SKM-1 treated with dmso at 0.1 percent for 144 hours (cell line): Measurements from ENCODE around the gene CTNNA3.

Source experiments
- DNase-seq: peaks from one replicate; lab custom pipeline; 2025; ENCODE audit not compliant: unreplicated experiment; lab: John Stamatoyannopoulos, UW

CTNNA3 gene

GRCh38 chr10:67141300-67141699 lies 554.7 kb downstream of the CTNNA3 start:
- DNase-seq: no peak

DNA sequence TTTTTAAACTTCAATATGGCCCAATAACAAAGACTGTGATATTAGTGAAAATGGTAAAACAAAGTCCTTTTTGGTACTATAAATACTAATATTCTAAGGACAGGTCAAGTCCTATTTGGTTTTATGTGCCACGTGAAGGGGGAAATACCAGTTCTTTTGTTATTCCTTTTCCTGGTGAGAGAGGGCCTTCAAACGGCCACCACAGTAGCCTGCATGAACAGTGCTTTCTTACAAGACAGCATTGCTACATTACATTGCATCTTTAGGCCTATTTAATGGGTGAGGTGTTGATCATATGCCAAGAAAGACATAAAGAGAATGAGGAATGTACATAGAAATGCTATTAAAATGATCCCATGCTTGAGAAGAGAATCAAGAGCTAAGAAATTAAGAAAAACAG lies 555.4 kb downstream of the CTNNA3 start:
- no peak for DNase-seq

DNA sequence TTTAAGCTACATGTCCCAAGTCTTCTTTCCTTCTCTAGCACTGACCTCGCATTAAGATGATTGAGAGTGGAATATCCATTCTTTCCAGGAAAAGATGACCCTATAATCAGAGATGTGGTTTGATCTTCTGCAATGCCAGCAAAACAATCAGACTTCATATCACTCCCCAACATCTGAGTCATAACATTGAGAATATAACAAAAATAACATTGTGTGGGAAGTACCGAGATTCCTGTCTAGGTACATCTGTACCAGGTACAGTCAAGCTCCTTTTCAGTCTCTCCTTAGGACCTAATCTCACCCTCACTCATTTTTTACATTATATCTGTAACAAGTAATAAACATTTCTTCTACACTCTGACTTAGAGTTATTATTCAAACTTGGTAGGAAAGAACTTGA lies 568.6 kb downstream of the CTNNA3 start:
- no peak for DNase-seq

- DNase-seq: no peak
Observed at GRCh38 chr10:67119651-67120050, 576.3 kb downstream of the CTNNA3 start.

DNA sequence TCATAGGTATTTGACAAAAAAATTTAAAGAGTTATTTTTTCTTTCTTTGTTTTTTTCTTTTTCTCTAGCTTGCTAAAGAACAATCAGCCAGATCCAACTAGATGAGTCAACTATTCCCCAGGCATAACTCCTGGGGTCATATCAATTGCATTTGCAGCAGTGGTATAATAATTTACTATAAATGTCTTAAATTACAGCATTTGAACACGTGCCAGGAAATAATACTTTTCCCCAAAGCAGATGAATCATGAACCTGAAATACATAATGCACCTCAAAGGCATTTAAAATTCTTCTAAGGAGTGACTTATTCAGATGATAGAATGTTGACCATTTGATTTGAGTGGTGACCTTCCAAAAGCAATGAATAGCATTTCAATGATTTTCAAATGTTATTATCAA lies 580.0 kb downstream of the CTNNA3 start:
- DNase-seq: no peak

DNA sequence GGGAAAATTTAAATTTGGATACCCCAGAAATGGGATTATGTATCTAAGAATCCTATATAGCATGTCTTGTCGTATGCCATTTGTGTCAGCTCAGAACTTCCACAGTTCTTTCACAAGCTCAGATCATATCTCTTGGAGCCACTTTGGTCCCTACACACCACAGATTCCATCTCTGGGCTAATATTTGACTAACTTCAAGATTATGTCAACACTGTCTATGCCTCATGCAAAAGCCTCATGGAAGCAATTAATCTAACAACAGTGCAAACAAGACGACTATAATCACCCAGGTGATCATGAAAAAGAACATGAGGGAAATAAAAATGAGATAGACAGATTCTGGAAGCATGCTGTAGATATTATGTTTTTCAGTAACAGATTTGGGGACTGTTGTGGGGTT lies 581.0 kb downstream of the CTNNA3 start:
- DNase-seq: no peak

GRCh38 chr10:67112765-67113164 lies 583.2 kb downstream of the CTNNA3 start:
- DNase-seq: no peak

DNA sequence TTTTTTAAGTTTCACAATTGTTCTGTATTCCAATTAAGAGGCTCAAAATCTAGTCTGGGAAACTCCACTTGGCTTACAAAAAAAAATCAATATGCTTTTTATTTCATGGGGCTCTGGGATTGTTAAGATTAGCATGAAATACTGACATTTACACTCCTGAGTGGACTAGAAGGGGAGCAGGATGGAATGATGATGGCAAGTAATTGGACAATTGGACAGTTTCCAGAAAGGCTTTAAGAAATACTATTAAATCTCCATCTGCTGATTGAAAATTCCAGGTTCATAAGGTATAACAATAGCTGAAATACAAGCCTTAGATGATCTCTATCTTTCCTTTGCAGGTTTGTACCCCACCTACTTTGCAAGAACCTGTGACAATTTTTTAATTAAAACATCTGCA lies 585.7 kb downstream of the CTNNA3 start:
- DNase-seq: no peak

GRCh38 chr10:67107670-67108069 lies 588.3 kb downstream of the CTNNA3 start:
- no peak for DNase-seq

DNA sequence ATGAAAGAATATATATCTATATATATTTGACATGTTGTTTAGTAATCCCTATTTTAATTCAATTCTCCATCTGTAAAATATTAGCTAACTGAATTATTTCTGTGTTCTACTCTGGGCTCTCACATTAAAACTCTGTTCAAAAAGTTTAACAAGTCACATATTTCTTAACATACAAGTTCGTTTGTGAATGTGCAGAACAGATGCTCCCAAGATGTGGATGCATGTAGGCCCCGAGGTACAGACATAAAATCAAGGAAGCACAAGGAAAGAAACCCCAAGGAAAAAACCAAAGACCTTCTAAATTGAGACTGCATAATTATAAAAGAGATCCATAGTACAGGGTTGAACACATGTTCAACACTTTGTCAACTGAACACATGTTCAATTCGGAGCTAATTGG lies 595.0 kb downstream of the CTNNA3 start:
- no peak for DNase-seq

DNA sequence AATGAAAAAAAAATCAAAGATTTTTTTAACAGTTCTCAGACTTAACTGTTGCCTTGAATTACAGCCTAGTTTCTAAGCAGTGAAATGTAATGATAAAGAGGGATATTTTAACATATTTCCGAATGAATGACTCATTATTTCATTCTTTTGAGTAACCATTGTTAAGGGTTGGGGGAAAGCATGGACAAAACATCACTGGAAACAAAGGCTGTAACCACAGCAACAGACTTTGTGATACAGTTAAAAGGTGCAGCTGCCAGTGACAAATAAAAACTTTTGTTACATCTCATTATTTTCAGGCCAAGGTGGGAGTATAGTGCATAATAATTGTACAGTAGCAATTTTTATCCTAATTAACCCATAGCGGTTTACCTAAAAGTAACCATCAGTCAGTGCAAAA lies 597.5 kb downstream of the CTNNA3 start:
- no peak for DNase-seq

DNA sequence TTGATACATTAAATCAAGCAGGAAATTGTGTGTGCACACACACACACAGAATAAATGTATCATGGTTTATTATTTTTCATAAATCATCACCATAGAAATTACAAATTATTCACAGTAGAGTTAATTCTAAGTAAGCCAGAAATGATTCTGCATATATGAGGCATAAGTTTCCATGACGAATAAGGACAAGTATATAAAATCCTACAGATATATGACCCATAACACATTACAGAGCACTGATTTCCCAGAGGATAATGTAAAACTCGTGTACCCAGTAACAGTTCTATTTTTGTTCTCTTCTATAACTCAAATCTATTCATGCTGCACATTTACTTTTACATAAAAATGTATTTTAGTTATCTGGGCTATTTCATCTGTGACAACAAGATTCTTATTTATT lies 600.5 kb downstream of the CTNNA3 start:
- no peak for DNase-seq

DNA sequence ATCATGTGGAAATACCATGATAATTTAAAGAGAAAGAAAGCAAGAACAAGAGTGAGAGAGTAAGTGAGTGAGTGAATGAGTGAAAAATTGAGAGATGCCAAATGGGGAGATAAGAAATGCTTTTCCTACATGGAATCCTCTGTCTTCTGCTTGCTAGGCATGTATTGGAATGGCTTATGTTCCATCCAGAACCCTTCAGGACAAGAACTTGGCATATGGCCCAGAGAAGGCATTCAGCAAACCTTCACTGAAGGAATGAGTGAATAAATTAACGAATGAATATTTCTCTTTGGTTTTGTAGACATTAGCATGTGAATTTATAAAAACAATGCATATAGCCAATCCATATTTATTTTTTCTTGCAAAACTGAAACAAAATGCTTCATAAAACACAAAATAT lies 608.0 kb downstream of the CTNNA3 start:
- DNase-seq: no peak

- no peak for DNase-seq
Observed at GRCh38 chr10:67087135-67087425, 608.9 kb downstream of the CTNNA3 start.

DNA sequence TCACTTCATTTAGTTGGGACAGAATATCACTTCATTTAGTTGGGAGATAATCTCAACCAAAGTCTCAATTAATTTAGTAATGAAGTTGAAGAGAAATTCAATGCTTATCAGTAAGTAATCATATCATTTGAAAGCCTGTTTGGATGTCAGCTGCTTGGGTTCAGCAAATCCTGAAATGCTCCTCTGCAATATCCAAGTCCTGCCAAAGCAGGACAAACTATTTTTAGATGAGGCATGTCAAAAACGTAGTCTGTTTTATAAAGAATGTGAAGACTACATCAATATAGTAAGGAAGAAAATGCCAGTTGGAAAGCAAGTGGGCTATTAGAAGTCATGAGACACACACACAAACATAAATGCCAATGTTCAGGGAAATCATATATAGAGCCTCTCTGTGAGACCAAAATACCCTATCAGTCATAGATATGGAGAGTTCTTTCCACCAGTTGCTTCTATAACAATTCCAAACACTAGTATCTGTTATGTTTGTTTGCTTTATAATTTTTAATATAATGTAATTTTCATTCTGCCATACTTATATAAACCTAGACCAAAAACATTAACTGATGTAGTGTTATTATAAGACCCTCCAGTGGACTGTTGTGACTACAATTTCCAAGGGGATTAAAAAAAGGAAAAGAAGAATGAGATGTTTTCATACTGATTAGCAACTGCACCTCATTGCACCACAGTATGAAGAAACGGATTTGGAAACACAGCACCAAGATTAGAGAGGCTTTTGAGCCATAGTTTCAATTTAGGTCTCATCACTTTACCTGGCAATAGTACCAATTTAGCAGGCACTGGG lies 609.5 kb downstream of the CTNNA3 start:
- no peak for DNase-seq

GRCh38 chr10:67079126-67079525 lies 616.9 kb downstream of the CTNNA3 start:
- no peak for DNase-seq

DNA sequence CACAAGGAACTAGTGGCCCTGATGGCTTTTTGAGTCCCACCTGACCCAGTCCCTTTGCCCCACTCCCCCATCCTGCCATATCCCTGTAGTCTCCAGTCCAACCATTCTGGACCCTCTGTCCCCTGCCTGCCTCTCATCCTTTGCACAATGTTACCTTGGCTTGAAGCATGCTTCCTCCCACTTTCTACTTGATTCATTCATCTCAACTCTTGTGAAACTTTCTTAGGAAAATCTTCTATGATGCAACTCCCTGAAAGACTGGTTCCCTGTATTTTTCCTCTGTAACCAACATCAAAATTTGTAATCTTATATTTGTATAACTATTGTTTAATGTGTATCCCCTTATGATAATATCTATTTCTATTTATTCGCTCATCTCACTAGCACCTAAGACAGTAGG lies 618.6 kb downstream of the CTNNA3 start:
- DNase-seq: no peak

DNA sequence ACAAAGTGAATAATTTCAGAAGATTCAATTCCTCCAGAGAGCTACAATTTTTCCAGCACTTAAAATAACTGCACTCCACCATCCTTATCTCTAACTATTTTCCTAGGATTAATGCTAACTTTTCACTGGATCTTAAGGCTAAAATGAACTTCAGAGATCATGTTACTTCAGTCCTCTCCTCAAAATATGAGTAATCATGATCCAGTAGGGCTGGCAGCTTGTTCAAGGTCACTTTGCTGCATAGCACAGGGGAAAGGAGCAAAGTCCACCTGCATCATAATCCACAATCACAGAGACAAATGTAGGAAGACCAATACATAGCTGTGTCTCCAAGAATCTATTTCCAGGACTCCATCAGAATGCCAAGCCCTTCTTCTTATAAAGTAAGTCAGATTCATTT lies 619.9 kb downstream of the CTNNA3 start:
- no peak for DNase-seq

DNA sequence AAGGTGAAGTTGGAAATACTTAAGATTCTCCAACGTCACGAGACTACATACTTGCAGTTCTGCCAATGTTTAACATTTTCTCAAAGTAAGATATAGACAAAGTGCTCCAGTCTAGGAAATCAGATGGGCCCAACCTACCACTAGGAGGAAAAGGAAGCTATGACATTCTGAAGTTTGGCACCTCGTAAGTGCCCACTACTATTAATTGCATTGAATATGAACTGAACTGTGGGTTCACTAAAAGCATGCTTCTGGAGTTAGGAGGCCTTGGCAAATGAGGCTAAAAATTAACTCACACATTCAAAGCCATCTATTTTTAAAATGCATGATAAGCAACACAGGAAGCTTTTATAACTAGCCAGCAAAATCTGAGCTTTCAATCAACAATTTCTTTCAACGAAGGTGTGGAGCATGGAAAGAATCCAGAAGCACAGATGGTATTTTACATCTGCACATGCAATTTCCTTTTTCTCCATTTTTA lies 620.5 kb downstream of the CTNNA3 start:
- no peak for DNase-seq

DNA sequence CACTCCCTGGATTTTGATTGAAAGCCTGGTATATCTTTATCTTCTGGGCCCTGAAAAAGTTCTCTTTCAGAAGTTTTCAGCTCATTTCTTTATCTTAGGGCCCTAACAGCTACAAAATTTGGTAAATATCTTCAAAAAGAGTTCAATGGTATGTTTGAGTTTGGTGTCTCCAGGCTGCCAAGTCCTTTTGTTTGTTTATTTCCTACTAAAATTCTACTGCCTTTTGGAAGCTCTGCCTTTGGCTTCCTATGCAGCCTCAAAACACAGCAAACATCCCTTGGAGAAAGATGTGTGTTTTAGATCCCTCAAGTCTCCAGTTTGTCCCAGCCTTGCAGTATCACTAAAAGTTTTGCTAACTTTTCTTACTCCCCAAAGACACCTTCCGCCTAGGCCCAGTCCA lies 623.3 kb downstream of the CTNNA3 start:
- no peak for DNase-seq

GRCh38 chr10:67050415-67050814 lies 645.6 kb downstream of the CTNNA3 start:
- no peak for DNase-seq

DNA sequence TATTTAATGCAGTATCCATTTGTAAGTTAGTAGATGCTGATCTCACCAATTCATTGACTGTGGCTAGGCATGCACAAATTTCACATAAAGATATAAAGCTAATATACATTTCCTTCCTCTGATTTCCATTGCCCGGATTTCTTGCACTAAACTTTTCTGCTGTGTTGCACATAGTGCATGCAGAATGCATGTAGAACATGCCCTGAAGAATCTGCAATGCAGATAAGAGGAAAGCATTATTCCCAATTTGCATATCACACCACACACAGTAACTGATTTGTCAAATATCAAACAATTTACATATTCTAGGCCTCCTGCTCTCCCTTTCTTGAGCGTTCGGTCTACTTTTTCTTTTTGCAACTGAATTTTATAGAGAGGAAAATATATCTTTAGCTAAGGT lies 646.0 kb downstream of the CTNNA3 start:
- no peak for DNase-seq

DNA sequence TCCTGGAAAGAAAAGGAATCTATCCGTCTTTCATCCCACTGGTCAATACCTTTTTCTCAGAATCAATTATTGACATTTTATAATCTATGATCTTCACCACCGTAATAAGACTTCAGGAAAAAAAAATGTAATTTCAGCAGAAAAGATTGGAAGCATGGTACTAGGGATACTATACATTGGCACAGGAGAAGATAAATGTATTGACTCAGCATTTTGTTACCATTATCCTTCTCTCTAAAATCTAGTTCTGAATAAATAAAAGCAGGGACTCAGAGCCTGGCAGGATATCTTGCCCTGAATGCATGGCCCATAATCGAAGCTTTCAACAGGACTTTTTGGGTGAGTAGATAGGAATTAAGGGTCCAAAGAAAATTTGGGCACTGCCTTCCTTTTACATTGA lies 649.5 kb downstream of the CTNNA3 start:
- DNase-seq: no peak
